ENCODE results near the gene RAB27B.

The RAB27B gene, protein sequence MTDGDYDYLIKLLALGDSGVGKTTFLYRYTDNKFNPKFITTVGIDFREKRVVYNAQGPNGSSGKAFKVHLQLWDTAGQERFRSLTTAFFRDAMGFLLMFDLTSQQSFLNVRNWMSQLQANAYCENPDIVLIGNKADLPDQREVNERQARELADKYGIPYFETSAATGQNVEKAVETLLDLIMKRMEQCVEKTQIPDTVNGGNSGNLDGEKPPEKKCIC

DNA sequence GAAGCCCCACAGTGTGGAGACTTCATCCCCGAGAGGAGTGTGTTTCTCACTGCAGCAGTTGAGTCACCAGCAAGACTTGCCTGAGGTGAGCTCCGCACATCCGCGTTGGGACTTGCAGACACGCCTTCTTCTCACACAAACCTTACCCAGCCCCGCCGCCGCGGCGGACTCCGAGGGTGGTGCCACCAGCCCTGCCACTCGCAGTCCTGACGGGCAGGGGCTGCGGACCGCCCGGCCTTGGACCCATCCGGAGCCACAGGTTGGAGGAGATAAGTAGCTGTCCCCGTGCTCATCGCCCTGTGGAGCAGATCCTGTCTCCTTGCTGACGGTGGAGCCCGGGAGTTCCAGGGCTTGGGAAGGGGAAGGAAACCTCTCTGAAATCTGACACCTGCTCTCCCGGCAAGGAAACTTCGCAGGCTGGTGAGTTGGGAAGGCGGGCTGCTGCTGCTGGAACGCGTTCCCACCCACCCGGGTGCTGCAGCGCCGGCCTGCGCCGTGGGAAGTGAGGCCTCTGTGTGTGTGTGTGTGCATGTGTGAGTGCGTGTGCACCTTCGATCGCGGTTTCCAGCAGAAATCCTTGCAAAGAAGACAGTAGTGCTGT, at the start of gene RAB27B:
Gene RAB27B (plus strand): TSS at position 197 of the 601 bp plus-strand sequence. CDS start 49,109 bp downstream, outside the sequence.
- peak within 1 kb of the TSS; percentile 69 for H3K4me3 ChIP-seq (ENCODE audit: control insufficient read depth, low read depth, low read length)
- peak; percentile 53 for DNase-seq (ENCODE audit: low read depth)
- TF ChIP-seq CTCF (IDR thresholded peaks at IDR 0.05; ENCODE audit: control insufficient read depth, insufficient read depth, low read depth, low read length, missing control alignments), result no peak

GRCh38 chr18:54780285-54780861, 47.9 kb upstream of the RAB27B start:
- DNase-seq (ENCODE audit: low read depth), result no peak
- H3K4me3 ChIP-seq (ENCODE audit: control insufficient read depth, low read depth, low read length), result no peak overlapping the region
- no peak for TF ChIP-seq CTCF (IDR thresholded peaks at IDR 0.05; ENCODE audit: control insufficient read depth, insufficient read depth, low read depth, low read length, missing control alignments)

DNA sequence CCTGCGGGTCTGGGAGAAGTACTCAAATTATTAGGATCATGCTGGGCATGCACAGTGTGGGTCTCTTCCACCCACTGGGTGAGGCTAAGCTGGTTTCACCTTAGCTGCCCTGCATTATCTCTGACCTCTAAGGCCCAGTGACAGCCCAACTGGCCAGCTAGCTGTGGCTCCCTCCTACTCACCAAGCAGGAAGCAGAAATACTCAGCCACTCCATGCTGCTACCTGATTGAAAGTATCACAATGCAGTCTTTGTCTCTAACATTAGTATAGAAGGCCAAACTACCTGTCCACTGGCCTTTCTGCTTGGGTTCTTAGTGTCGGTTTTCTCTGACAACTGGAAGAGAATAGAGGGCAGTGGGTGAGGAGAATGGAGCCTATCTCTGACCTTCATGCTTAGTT, 47.3 kb upstream of the RAB27B start:
- no peak overlapping the region for H3K4me3 ChIP-seq (ENCODE audit: control insufficient read depth, low read depth, low read length)
- DNase-seq (ENCODE audit: low read depth), result no peak
- TF ChIP-seq CTCF (IDR thresholded peaks at IDR 0.05; ENCODE audit: control insufficient read depth, insufficient read depth, low read depth, low read length, missing control alignments), result no peak

GRCh38 chr18:54783139-54783538, 45.1 kb upstream of the RAB27B start:
- H3K4me3 ChIP-seq (ENCODE audit: control insufficient read depth, low read depth, low read length), result no peak overlapping the region
- TF ChIP-seq CTCF (IDR thresholded peaks at IDR 0.05; ENCODE audit: control insufficient read depth, insufficient read depth, low read depth, low read length, missing control alignments), result no peak
- DNase-seq (ENCODE audit: low read depth), result no peak

- DNase-seq (ENCODE audit: low read depth), result no peak
- H3K4me3 ChIP-seq (ENCODE audit: control insufficient read depth, low read depth, low read length), result no peak overlapping the region
Observed at GRCh38 chr18:54786206-54786605, 42.1 kb upstream of the RAB27B start.

GRCh38 chr18:54787121-54787520, 41.2 kb upstream of the RAB27B start:
- TF ChIP-seq CTCF (IDR thresholded peaks at IDR 0.05; ENCODE audit: control insufficient read depth, insufficient read depth, low read depth, low read length, missing control alignments), result no peak
- no peak for DNase-seq (ENCODE audit: low read depth)
- no peak overlapping the region for H3K4me3 ChIP-seq (ENCODE audit: control insufficient read depth, low read depth, low read length)

More at GRCh38 chr18:54786206-54786605, 42.1 kb upstream of the RAB27B start:
- TF ChIP-seq CTCF (IDR thresholded peaks at IDR 0.05; ENCODE audit: control insufficient read depth, insufficient read depth, low read depth, low read length, missing control alignments), result no peak

Data from AG09309 (cell line).